ENCODE data around the gene PRKN.

- TF ChIP-seq CTCF (conservative IDR thresholded peaks at IDR 0.05): no peak
- TF ChIP-seq ZFX (IDR thresholded peaks at IDR 0.05): no peak
Observed at GRCh38 chr6:162751211-162751859, 23.8 kb upstream of the PRKN start.

Measured in C4-2B (cell line).